Liver (tissue), 9 donors: ENCODE results near the gene CLIP4. TPM values are rescaled to one million over a fixed set of nuclear protein-coding genes. Genes with fewer than 3 reads are reported as not detected.

Experiments
- DNase-seq: peaks from one replicate; pipeline ENCODE4 v3.0.0-alpha.2; 2017; ENCODE audit warnings: low spot score
- H3K27ac ChIP-seq, 2 donors: one replicate each; pipeline ENCODE4 v1.7.0; 2013; ENCODE audit warnings: inconsistent platforms in 2 of 2, low read length in 2 of 2, control low read depth in 1 of 2, low read depth in 1 of 2, mild to moderate bottlenecking in 1 of 2
- H3K27me3 ChIP-seq, 4 donors: one replicate each; pipeline versions ENCODE4 v1.6.1 to v1.7.0; 2013; ENCODE audit warnings: low read length in 3 of 4, inconsistent platforms in 1 of 4, mild to moderate bottlenecking in 1 of 4, moderate library complexity in 1 of 4; ENCODE audit not compliant: control insufficient read depth in 4 of 4, insufficient read depth in 4 of 4
- H3K36me3 ChIP-seq, 4 donors: one replicate each; pipeline versions ENCODE4 v1.6.1 to v1.7.0; 2013; ENCODE audit warnings: low read length in 3 of 4, mild to moderate bottlenecking in 3 of 4, low read depth in 1 of 4, moderate library complexity in 1 of 4; ENCODE audit not compliant: control insufficient read depth in 4 of 4, insufficient read depth in 3 of 4
- H3K4me1 ChIP-seq, 4 donors: one replicate each; pipeline versions ENCODE4 v1.6.1 to v1.7.0; 2013; ENCODE audit warnings: low read length in 3 of 4, mild to moderate bottlenecking in 3 of 4, moderate library complexity in 1 of 4; ENCODE audit not compliant: control insufficient read depth in 4 of 4, insufficient read depth in 4 of 4
- H3K4me3 ChIP-seq, 3 donors: one replicate each; pipeline versions ENCODE4 v1.6.1 to v1.7.0; 2013; ENCODE audit warnings: low read length in 3 of 3, control low read depth in 1 of 3, low read depth in 1 of 3, mild to moderate bottlenecking in 1 of 3
- H3K9ac ChIP-seq, 2 donors: one replicate each; pipeline ENCODE4 v1.7.0; 2013; ENCODE audit warnings: low read length in 2 of 2, mild to moderate bottlenecking in 2 of 2, moderate library complexity in 2 of 2, control low read depth in 1 of 2, low read depth in 1 of 2
- H3K9me3 ChIP-seq, 4 donors: one replicate each; pipeline versions ENCODE4 v1.6.1 to v1.7.0; 2013; ENCODE audit warnings: low read length in 3 of 4; ENCODE audit not compliant: control insufficient read depth in 4 of 4
- EGR1 ChIP-seq, 2 donors: IDR thresholded peaks; 2 replicates each; pipeline ENCODE4 v1.6.1; 2016 to 2018; ENCODE audit warnings: antibody characterized with exemption in 2 of 2, low read depth in 2 of 2
- FOXA1 ChIP-seq: IDR thresholded peaks from 2 replicates; pipeline ENCODE4 v1.6.1; 2016; ENCODE audit warnings: antibody characterized with exemption
- GABPA ChIP-seq, 2 donors: IDR thresholded peaks in 1 of 2; conservative IDR thresholded peaks in 1 of 2; 2 replicates each; pipeline ENCODE4 v1.6.1; 2016; ENCODE audit warnings: antibody characterized with exemption in 2 of 2, mild to moderate bottlenecking in 1 of 2, moderate library complexity in 1 of 2
- HNF4A ChIP-seq, 2 donors: conservative IDR thresholded peaks; 2 replicates each; pipeline ENCODE4 v1.6.1; 2016; ENCODE audit warnings: antibody characterized with exemption in 2 of 2, mild to moderate bottlenecking in 2 of 2
- JUND ChIP-seq, 2 donors: IDR thresholded peaks; 2 replicates each; pipeline ENCODE4 v1.6.1; 2016; ENCODE audit warnings: antibody characterized with exemption in 2 of 2
- NR2F2 ChIP-seq: IDR thresholded peaks from 2 replicates; pipeline ENCODE4 v1.6.1; 2016; ENCODE audit warnings: antibody characterized with exemption
- RAD21 ChIP-seq, 2 donors: IDR thresholded peaks; 2 replicates each; pipeline ENCODE4 v1.6.1; 2016; ENCODE audit warnings: antibody characterized with exemption in 2 of 2, mild to moderate bottlenecking in 2 of 2
- REST ChIP-seq: IDR thresholded peaks from 2 replicates; pipeline ENCODE4 v1.6.1; 2016; ENCODE audit warnings: antibody characterized with exemption, mild to moderate bottlenecking
- RXRA ChIP-seq, 2 donors: IDR thresholded peaks; 2 replicates each; pipeline ENCODE4 v1.6.1; 2017 to 2018; ENCODE audit warnings: antibody characterized with exemption in 2 of 2, mild to moderate bottlenecking in 1 of 2
- SP1 ChIP-seq: IDR thresholded peaks from 2 replicates; pipeline ENCODE4 v1.6.1; 2018; ENCODE audit warnings: antibody characterized with exemption, mild to moderate bottlenecking
- YY1 ChIP-seq: IDR thresholded peaks from 2 replicates; pipeline ENCODE4 v1.6.1; 2016; ENCODE audit warnings: antibody characterized with exemption, mild to moderate bottlenecking
- ZBTB33 ChIP-seq: IDR thresholded peaks from 2 replicates; pipeline ENCODE4 v1.6.1; 2016; ENCODE audit warnings: antibody characterized with exemption
- WGBS: extraction: QIAGEN DNeasy Blood & Tissue Kit; methylation state at CpG from one replicate; pipeline ENCODE4 v1.1.7; 2013; 5-methylcytosine and 5-hydroxymethylcytosine counted together
- polyA plus RNA-seq, 2 donors: library from polyadenylated mRNA; stranded (reverse) in 1 of 2; unstranded in 1 of 2; fragments of 200-250 nt in 1 of 2; fragments of >200 nt in 1 of 2; fragmentation: Nextera tagmentation in 1 of 2; extraction: Ambion mirVana in 1 of 2; gene quantifications; one replicate each; pipeline versions ENCODE4 v1.2.1 to v1.2.3, GENCODE V29; 2013 to 2015
- total RNA-seq, 2 donors: library from RNA; depleted of rRNA; stranded (reverse); fragments of >200 nt; gene quantifications; one replicate each; pipeline ENCODE4 v1.2.3, GENCODE V29; 2014
- TF ChIP-seq, protein P1 (sequence below): fragments of 150-350 bp; IDR thresholded peaks from 2 replicates; pipeline ENCODE4 v1.5.1; 2017; ENCODE audit warnings: improper control_type of control experiment, low read depth, low read length; ENCODE audit not compliant: missing input control
- TF ChIP-seq, protein P2 (sequence below): IDR thresholded peaks from 2 replicates; pipeline ENCODE4 v1.6.1; 2016; ENCODE audit warnings: antibody characterized with exemption
- TF ChIP-seq, protein P3 (sequence below): IDR thresholded peaks from 2 replicates; pipeline ENCODE4 v1.6.1; 2016; ENCODE audit warnings: antibody characterized with exemption
- donor health status: healthy.
- donor health status: healthy.
- donor health status: healthy.
- donor health status: healthy.
- donor health status: healthy.

The CLIP4 gene
- total and polyA plus RNA-seq, 4 donors: 1.3 to 6.7 (median 3.2) TPM

GRCh38 chr2:29226375-29226774 lies 111.2 kb downstream of the CLIP4 start:
- H3K9me3 ChIP-seq: no peaks in the 10 kb centered on the region
- no peak for TF ChIP-seq RAD21 (IDR thresholded peaks at IDR 0.05)
- TF ChIP-seq NR2F2: no peak
- no peak for TF ChIP-seq GABPA (IDR thresholded peaks at IDR 0.05 in 1 of 2, conservative IDR thresholded peaks at IDR 0.05 in 1 of 2)
- no peak for TF ChIP-seq FOXA1
- no peak for TF ChIP-seq EGR1 (IDR thresholded peaks at IDR 0.05; ENCODE audit: low read depth in 2 of 2)
- TF ChIP-seq, protein P1, sequence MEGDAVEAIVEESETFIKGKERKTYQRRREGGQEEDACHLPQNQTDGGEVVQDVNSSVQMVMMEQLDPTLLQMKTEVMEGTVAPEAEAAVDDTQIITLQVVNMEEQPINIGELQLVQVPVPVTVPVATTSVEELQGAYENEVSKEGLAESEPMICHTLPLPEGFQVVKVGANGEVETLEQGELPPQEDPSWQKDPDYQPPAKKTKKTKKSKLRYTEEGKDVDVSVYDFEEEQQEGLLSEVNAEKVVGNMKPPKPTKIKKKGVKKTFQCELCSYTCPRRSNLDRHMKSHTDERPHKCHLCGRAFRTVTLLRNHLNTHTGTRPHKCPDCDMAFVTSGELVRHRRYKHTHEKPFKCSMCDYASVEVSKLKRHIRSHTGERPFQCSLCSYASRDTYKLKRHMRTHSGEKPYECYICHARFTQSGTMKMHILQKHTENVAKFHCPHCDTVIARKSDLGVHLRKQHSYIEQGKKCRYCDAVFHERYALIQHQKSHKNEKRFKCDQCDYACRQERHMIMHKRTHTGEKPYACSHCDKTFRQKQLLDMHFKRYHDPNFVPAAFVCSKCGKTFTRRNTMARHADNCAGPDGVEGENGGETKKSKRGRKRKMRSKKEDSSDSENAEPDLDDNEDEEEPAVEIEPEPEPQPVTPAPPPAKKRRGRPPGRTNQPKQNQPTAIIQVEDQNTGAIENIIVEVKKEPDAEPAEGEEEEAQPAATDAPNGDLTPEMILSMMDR: no peak
- H3K27me3 ChIP-seq: peaks cover 0 to 2% (median 0%) of the 10 kb centered on the region in 4 donors
- 83% methylated on average over 3 of the region's 3 CpGs for WGBS
- H3K27ac ChIP-seq: no peak overlapping the region
- H3K36me3 ChIP-seq: no peaks in the 10 kb centered on the region
- DNase-seq: no peak
- H3K4me3 ChIP-seq: no peak overlapping the region
- H3K9ac ChIP-seq: no peak overlapping the region
- no peaks in the 10 kb centered on the region for H3K4me1 ChIP-seq

DNA sequence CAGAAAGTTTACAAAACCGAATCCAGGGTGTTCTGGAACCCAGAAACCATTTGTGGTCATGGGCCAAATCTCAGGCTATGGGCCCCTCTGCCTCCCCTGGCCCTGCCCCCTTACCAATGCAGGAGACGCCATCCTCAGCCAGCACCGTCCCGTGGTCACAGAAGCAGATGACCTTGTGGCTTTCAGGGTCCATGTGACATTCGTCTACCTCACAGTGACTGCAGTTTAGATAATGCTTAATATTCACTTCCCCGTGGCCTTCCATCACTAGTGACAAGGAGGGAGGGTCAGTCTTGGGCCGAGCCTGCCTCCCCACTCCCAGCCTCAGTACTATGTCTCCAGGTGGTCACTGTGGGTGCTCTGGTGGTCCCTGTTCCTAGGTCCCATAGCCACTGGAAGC lies 111.6 kb downstream of the CLIP4 start:
- no peaks in the 10 kb centered on the region for H3K36me3 ChIP-seq
- no peak for DNase-seq
- no peak overlapping the region for H3K27ac ChIP-seq
- peaks cover 0 to 2% (median 0%) of the 10 kb centered on the region in 4 donors for H3K27me3 ChIP-seq
- no peak overlapping the region for H3K4me3 ChIP-seq
- H3K9me3 ChIP-seq: no peaks in the 10 kb centered on the region
- WGBS: 46% methylated on average over 7 of the region's 7 CpGs
- no peaks in the 10 kb centered on the region for H3K4me1 ChIP-seq
- no peak overlapping the region for H3K9ac ChIP-seq
- no peak for TF ChIP-seq JUND (IDR thresholded peaks at IDR 0.05)
- TF ChIP-seq, protein P2, sequence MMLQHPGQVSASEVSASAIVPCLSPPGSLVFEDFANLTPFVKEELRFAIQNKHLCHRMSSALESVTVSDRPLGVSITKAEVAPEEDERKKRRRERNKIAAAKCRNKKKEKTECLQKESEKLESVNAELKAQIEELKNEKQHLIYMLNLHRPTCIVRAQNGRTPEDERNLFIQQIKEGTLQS: no peak
- no peak for TF ChIP-seq SP1
- TF ChIP-seq, protein P3, sequence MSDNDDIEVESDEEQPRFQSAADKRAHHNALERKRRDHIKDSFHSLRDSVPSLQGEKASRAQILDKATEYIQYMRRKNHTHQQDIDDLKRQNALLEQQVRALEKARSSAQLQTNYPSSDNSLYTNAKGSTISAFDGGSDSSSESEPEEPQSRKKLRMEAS: no peak
- no peak for TF ChIP-seq GABPA (IDR thresholded peaks at IDR 0.05 in 1 of 2, conservative IDR thresholded peaks at IDR 0.05 in 1 of 2)
- TF ChIP-seq RAD21 (IDR thresholded peaks at IDR 0.05): no peak
- no peak for TF ChIP-seq YY1
- TF ChIP-seq ZBTB33: no peak
- TF ChIP-seq, protein P1: no peak
- no peak for TF ChIP-seq EGR1 (IDR thresholded peaks at IDR 0.05; ENCODE audit: low read depth in 2 of 2)
- no peak for TF ChIP-seq REST
- no peak for TF ChIP-seq HNF4A (conservative IDR thresholded peaks at IDR 0.05)
- TF ChIP-seq RXRA (IDR thresholded peaks at IDR 0.05): no peak
